GM21529 (cell line): ENCODE results near the gene RASSF1.

Experiments
- ATAC-seq: cut with Tn5 transposase; IDR thresholded peaks from one replicate; pipeline ENCODE4 v1.9.1; 2021; ENCODE audit not compliant: unreplicated experiment

Gene RASSF1

GRCh38 chr3:50302095-50303012 lies 38.3 kb downstream of the RASSF1 start:
- no peak for ATAC-seq

GRCh38 chr3:50300681-50301254 lies 39.9 kb downstream of the RASSF1 start:
- ATAC-seq = no peak

- ATAC-seq = no peak
Observed at GRCh38 chr3:50299929-50300680, 40.5 kb downstream of the RASSF1 start.

GRCh38 chr3:50299638-50299928 lies 41.1 kb downstream of the RASSF1 start:
- no peak for ATAC-seq

DNA sequence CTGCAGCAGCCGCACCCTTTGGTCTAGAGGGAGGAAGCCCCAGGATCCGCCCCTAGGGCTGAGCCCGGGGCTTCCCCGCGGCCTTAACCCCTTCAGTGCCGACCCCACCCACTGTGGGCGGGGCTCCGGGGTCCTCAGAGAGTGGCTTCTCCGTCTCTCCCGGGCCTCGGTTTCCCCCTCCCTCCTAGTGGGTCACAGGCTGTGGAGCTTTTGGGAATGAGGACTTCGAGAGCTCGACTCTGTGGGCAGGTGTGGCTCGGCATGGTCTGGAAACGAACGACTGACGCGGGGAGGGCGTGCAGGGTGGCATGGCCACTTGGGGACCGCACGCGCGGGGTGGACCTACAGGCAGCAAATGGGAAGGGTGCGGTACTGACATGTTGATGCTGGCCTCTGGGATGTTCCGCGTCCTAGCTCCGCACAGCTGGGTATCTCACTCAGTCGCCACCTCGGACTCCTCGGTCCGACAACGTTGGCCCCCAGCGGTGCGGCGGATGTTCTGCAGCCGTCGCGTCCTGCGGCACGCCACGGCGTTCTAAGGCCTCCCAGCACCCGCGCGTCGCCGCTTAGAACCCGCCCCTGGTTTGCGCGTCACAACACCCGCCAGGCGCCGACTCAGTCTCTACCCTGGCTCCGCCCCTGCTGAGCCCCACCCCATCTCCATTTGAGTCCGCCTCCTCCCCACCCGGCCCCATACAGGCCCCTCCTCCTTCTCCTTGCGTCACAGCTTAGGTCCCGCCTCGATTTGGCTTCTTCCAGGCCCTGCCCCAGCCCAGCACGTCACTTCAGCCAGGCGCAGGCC lies 41.6 kb downstream of the RASSF1 start, which contains the start of the genes HYAL3 and NAA80:
Gene HYAL3, minus strand, starts transcription at position 570 of the 802 bp plus-strand sequence. CDS start 3,803 bp downstream, outside the sequence.
Gene NAA80, minus strand, starts transcription at position 570 of the 802 bp plus-strand sequence. CDS start 1,942 bp downstream, outside the sequence.
- peak; percentile 80 for ATAC-seq

DNA sequence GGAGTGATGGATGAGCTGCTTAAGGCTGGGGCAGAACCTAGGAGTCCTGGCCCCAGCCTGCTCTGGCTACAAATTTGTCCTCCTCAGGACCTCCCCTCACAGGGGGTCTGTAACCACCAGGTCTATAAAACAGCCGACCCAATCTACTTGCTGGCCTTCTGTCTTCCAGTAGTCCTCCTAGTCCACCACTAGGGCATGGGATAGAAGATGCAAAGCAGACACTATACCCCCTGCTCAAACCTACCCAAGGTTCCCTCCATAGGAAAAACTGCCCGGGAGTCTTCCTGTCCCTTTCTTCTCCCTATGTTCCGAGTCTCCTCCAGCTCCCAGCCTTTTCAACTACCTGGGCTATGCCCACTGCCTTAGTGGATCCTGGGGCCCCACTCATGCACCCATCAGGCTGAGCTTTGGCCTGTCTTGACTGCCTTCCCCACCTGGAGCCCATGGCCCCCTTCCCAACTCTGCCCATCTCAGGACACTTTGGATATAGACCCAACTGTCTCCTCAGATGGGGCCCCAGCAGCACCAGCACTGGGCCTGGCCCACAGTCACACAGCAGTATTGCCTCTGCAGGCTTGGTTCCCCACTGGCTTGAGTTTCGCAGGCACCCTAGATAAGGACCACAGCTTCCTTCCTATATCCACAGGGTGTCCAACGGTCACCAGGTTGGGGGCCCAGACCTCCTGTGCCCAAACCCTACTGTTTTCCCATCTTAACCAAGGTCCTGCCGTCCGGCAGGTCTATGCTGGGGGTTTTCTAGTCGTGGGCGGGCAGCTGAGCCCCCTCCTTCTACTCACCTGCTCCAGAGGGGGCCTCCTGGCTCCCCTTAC lies 42.5 kb downstream of the RASSF1 start:
- no peak for ATAC-seq

- ATAC-seq = no peak
Observed at GRCh38 chr3:50297384-50297775, 43.3 kb downstream of the RASSF1 start.

GRCh38 chr3:50296721-50297383 lies 43.8 kb downstream of the RASSF1 start:
- no peak for ATAC-seq

GRCh38 chr3:50295553-50296431 lies 44.8 kb downstream of the RASSF1 start:
- no peak for ATAC-seq

DNA sequence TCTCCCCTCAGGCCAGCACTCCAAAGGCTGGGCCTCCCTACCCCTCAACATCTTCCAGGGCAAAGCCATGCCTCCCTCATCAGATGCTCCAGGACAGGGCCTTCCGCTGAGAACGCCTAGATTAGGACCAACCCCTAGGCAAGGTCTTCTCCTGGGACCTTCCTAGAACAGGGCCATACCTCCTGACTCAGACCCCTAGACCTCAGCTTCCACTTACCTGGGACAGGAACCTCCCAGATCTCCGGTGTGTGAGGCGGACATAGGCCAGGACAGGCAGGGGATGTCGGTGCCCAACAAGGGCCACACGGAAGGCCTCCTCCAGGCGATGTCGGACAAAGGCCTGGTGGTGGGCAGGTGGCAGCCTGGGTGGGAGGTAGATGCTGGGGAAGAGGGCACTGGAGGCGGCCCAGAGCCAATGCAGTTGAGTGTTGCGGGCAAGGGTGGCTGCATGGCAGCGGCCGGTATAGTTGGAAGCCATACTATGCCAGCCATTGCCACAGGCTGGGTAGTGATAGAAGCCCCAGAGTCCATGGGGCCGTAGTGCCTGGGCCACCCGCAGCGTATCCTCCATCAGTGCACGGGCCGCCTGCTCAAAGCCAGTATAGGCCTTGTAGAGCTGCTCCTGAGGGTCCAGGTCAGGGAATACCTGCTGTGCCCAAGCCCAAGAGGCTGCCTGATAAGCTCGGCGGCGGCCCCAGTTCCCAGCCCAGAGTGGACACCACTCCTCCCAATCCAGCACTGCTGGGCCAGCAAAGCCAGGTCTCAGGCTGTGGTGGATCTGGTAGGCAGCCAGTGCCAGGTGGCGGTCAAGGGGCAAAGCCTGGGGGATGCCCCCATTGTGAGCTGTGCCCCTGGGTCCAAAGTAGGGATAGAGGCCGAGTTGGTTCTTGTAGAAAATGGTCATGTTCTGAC lies 45.9 kb downstream of the RASSF1 start:
- ATAC-seq = no peak

GRCh38 chr3:50294089-50294488 lies 46.5 kb downstream of the RASSF1 start:
- no peak for ATAC-seq

- no peak for ATAC-seq
Observed at GRCh38 chr3:50293079-50293801, 47.4 kb downstream of the RASSF1 start.

GRCh38 chr3:50292159-50293078 lies 48.2 kb downstream of the RASSF1 start, which contains the start of gene IFRD2:
Gene IFRD2 (minus strand): TSS chr3:50292429. CDS start chr3:50292274, 155 bp downstream.
- ATAC-seq = peak; percentile 94

- ATAC-seq = no peak
Observed at GRCh38 chr3:50290161-50290641, 50.4 kb downstream of the RASSF1 start.

DNA sequence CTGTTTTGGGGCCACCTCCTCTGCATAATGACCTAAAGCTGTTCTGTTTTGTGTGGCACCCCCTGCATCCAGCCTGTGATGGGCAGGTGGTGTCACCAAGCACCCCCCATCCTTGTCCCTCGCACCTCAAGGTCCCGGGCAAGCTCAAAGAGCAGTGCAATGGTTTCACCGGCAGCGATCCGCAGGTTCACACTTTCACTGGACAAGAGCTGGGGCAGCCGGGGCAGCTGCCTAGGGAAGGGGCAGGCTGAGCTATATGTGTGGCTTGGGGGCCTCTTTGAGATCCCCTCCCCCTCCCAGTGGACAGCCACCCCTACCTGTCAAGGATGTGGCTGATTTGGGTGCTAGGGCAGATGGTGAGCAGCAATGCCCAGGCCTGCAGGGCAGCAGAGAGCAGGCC lies 51.5 kb downstream of the RASSF1 start:
- no peak for ATAC-seq
